Activated CD8-positive, alpha-beta memory T cell treated with anti-CD3 and anti-CD28 coated beads, Interleukin-2, amount 10 ng/mL, durations not matched to agents 7 days and 5 days (primary cell): ENCODE results near the gene MDN1. TPM values are rescaled to one million over a fixed set of nuclear protein-coding genes. Genes with fewer than 3 reads are reported as not detected.
A peak's percentile ranks its signal among the peaks of the same experiment; 100 is the strongest.

ENCODE experiments used
- ATAC-seq: fragments of 150-1000 bp; cut with Tn5 transposase; one replicate; pipeline ENCODE4 v1.10.0; 2021; ENCODE audit warnings: moderate library complexity
- CTCF ChIA-PET: fragments of 350-600 bp; sonication (Branson Sonifier 250); formaldehyde crosslinking; loops from one replicate; lab custom pipeline; 2021; ENCODE audit warnings: antibody characterized with exemption; lab: Charles Lee
- DNase-seq: peaks from one replicate; pipeline ENCODE4 v3.0.0-alpha.2; 2020
- H3K27ac Mint-ChIP-seq: one replicate; pipeline ENCODE4 v1.8.0; 2021; ENCODE audit warnings: mild to moderate bottlenecking, mixed read lengths
- H3K27me3 Mint-ChIP-seq: one replicate; pipeline ENCODE4 v1.8.0; 2021; ENCODE audit warnings: mixed read lengths
- H3K36me3 Mint-ChIP-seq: one replicate; pipeline ENCODE4 v1.8.0; 2021; ENCODE audit warnings: mild to moderate bottlenecking, mixed read lengths
- H3K4me1 Mint-ChIP-seq: one replicate; pipeline ENCODE4 v1.8.0; 2021; ENCODE audit warnings: mixed read lengths
- H3K4me3 Mint-ChIP-seq: one replicate; pipeline ENCODE4 v1.8.0; 2021; ENCODE audit warnings: mild to moderate bottlenecking, moderate library complexity, mixed read lengths
- H3K9me3 Mint-ChIP-seq: one replicate; pipeline ENCODE4 v1.8.0; 2022; ENCODE audit warnings: low read depth, mixed read lengths
- total RNA-seq, 2 experiments: library from RNA; stranded (reverse); gene quantifications; one replicate each; pipeline ENCODE4 v1.2.3, GENCODE V29; 2021

MDN1 gene
- total RNA-seq, 2 experiments from 2014 or later = 54.7 to 56.2 TPM

GRCh38 chr6:89612121-89612520 lies 207.5 kb downstream of the MDN1 start:
- Mint-ChIP-seq H3K4me3 (no peak overlapping the region), H3K9me3 (no peaks in the 10 kb centered on the region), H3K27me3 (no peaks in the 10 kb centered on the region)

GRCh38 chr6:89611666-89612065 lies 207.9 kb downstream of the MDN1 start:
- Mint-ChIP-seq H3K9me3 (no peaks in the 10 kb centered on the region), H3K27ac (no peak overlapping the region), H3K4me3 (no peak overlapping the region), H3K36me3 (no peaks in the 10 kb centered on the region), H3K27me3 (no peaks in the 10 kb centered on the region), H3K4me1 (peaks cover 22% of the 10 kb centered on the region)
- CTCF ChIA-PET = interaction anchor here (1.9 to 6.2 kb wide), 2 partner anchors 181 to 240 kb away, joined by 6 to 57 read pairs; partner anchors contain the start of gene ANKRD6
- no peak for DNase-seq
- ATAC-seq = no peak

More at GRCh38 chr6:89612121-89612520, 207.5 kb downstream of the MDN1 start:
- no peak overlapping the region for H3K27ac Mint-ChIP-seq
- ATAC-seq (no peak), DNase-seq (no peak)
- no peaks in the 10 kb centered on the region for H3K36me3 Mint-ChIP-seq
- CTCF ChIA-PET = interaction anchor here (1.1 to 6.2 kb wide), 3 partner anchors 143 to 240 kb away, joined by 3 to 57 read pairs (median 6); partner anchors contain the start of gene ANKRD6
- peaks cover 22% of the 10 kb centered on the region for H3K4me1 Mint-ChIP-seq

- no peaks in the 10 kb centered on the region for H3K27me3 Mint-ChIP-seq
- no peak overlapping the region for H3K4me3 Mint-ChIP-seq
- peaks cover 22% of the 10 kb centered on the region for H3K4me1 Mint-ChIP-seq
- no peaks in the 10 kb centered on the region for H3K9me3 Mint-ChIP-seq
- peak; percentile 83 for DNase-seq
- H3K27ac Mint-ChIP-seq = no peak overlapping the region
- no peaks in the 10 kb centered on the region for H3K36me3 Mint-ChIP-seq
- peak; percentile 88 for ATAC-seq
- CTCF ChIA-PET = interaction anchor here (0.6 to 6.2 kb wide), 16 partner anchors 11 to 246 kb away, joined by 3 to 57 read pairs (median 5); partner anchors contain the start of genes ANKRD6 and LYRM2
These were observed 209.4 kb downstream of the MDN1 start for GRCh38 chr6:89610149-89610642.

GRCh38 chr6:89605861-89606260 lies 213.7 kb downstream of the MDN1 start:
- peaks cover 8% of the 10 kb centered on the region for H3K4me1 Mint-ChIP-seq
- H3K27me3 Mint-ChIP-seq = no peaks in the 10 kb centered on the region
- no peaks in the 10 kb centered on the region for H3K9me3 Mint-ChIP-seq
- no peak overlapping the region for H3K27ac Mint-ChIP-seq
- H3K36me3 Mint-ChIP-seq = no peaks in the 10 kb centered on the region
- CTCF ChIA-PET = interaction anchor here (1.1 kb wide), 1 partner anchor 233 kb away, joined by 4 read pairs; no protein-coding TSS in a partner anchor
- no peak overlapping the region for H3K4me3 Mint-ChIP-seq
- no peak for DNase-seq
- ATAC-seq = no peak

- Mint-ChIP-seq H3K4me3 (no peak overlapping the region), H3K27me3 (no peaks in the 10 kb centered on the region), H3K4me1 (no peaks in the 10 kb centered on the region), H3K27ac (no peak overlapping the region), H3K36me3 (no peaks in the 10 kb centered on the region), H3K9me3 (no peaks in the 10 kb centered on the region)
- CTCF ChIA-PET = interaction anchor here (1.0 to 1.2 kb wide), 3 partner anchors 170 to 232 kb away, joined by 3 to 4 read pairs (median 3); no protein-coding TSS in a partner anchor
- DNase-seq (no peak), ATAC-seq (no peak)
These were observed 214.9 kb downstream of the MDN1 start for GRCh38 chr6:89604653-89605052.

- H3K36me3 Mint-ChIP-seq = peaks cover 1% of the 10 kb centered on the region
These were observed 217.4 kb downstream of the MDN1 start for GRCh38 chr6:89602166-89602565.

GRCh38 chr6:89599727-89600126 lies 219.9 kb downstream of the MDN1 start:
- H3K4me1 Mint-ChIP-seq = peaks cover 40% of the 10 kb centered on the region
- H3K27me3 Mint-ChIP-seq = no peaks in the 10 kb centered on the region
- H3K9me3 Mint-ChIP-seq = no peaks in the 10 kb centered on the region
- ATAC-seq (no peak), DNase-seq (no peak)
- peaks cover 5% of the 10 kb centered on the region for H3K36me3 Mint-ChIP-seq
- H3K27ac Mint-ChIP-seq = no peak overlapping the region
- CTCF ChIA-PET = interaction anchor here (1.3 to 2.5 kb wide), 3 partner anchors 10 to 168 kb away, joined by 3 to 15 read pairs (median 7); no protein-coding TSS in a partner anchor
- H3K4me3 Mint-ChIP-seq = no peak overlapping the region

More at GRCh38 chr6:89602166-89602565, 217.4 kb downstream of the MDN1 start:
- CTCF ChIA-PET = no interaction called here
- Mint-ChIP-seq H3K4me3 (no peak overlapping the region), H3K27ac (no peak overlapping the region), H3K4me1 (peaks cover 21% of the 10 kb centered on the region), H3K9me3 (no peaks in the 10 kb centered on the region), H3K27me3 (no peaks in the 10 kb centered on the region)
- DNase-seq = no peak
- ATAC-seq = no peak

- no peak for DNase-seq
- CTCF ChIA-PET = interaction anchor here (1.0 to 2.5 kb wide), 4 partner anchors 12 to 232 kb away, joined by 3 to 15 read pairs (median 9); partner anchors contain the start of gene ANKRD6
- H3K4me3 Mint-ChIP-seq = no peak overlapping the region
- H3K27me3 Mint-ChIP-seq = no peaks in the 10 kb centered on the region
- H3K9me3 Mint-ChIP-seq = no peaks in the 10 kb centered on the region
- peaks cover 40% of the 10 kb centered on the region for H3K4me1 Mint-ChIP-seq
- ATAC-seq = peak; percentile 18
- H3K27ac Mint-ChIP-seq = no peak overlapping the region
- H3K36me3 Mint-ChIP-seq = peaks cover 7% of the 10 kb centered on the region
These were observed 221.6 kb downstream of the MDN1 start for GRCh38 chr6:89597988-89598387.

GRCh38 chr6:89597372-89597771 lies 222.2 kb downstream of the MDN1 start:
- DNase-seq (no peak), ATAC-seq (no peak)
- no peaks in the 10 kb centered on the region for H3K9me3 Mint-ChIP-seq
- CTCF ChIA-PET = interaction anchor here (1.6 to 1.7 kb wide), 3 partner anchors 12 to 225 kb away, joined by 9 read pairs; partner anchors contain the start of gene ANKRD6
- peaks cover 7% of the 10 kb centered on the region for H3K36me3 Mint-ChIP-seq
- H3K27me3 Mint-ChIP-seq = no peaks in the 10 kb centered on the region
- H3K4me3 Mint-ChIP-seq = no peak overlapping the region
- H3K27ac Mint-ChIP-seq = peak overlapping the region; percentile 49
- peaks cover 40% of the 10 kb centered on the region for H3K4me1 Mint-ChIP-seq

GRCh38 chr6:89596484-89596883 lies 223.1 kb downstream of the MDN1 start:
- H3K27me3 Mint-ChIP-seq = no peaks in the 10 kb centered on the region
- ATAC-seq (peak; percentile 34), DNase-seq (no peak)
- H3K4me3 Mint-ChIP-seq = no peak overlapping the region
- peaks cover 7% of the 10 kb centered on the region for H3K36me3 Mint-ChIP-seq
- CTCF ChIA-PET = interaction anchor here (1.3 to 1.7 kb wide), 2 partner anchors 13 to 164 kb away, joined by 7 to 9 read pairs; no protein-coding TSS in a partner anchor
- no peaks in the 10 kb centered on the region for H3K9me3 Mint-ChIP-seq
- H3K4me1 Mint-ChIP-seq = peaks cover 40% of the 10 kb centered on the region
- peak overlapping the region; percentile 80 for H3K27ac Mint-ChIP-seq

GRCh38 chr6:89596056-89596455 lies 223.5 kb downstream of the MDN1 start:
- DNase-seq (peak; percentile 53), ATAC-seq (peak; percentile 65)
- CTCF ChIA-PET = interaction anchor here (1.3 to 1.7 kb wide), 2 partner anchors 13 to 164 kb away, joined by 7 to 9 read pairs; no protein-coding TSS in a partner anchor
- no peaks in the 10 kb centered on the region for H3K27me3 Mint-ChIP-seq
- peak overlapping the region; percentile 80 for H3K27ac Mint-ChIP-seq
- peaks cover 7% of the 10 kb centered on the region for H3K36me3 Mint-ChIP-seq
- H3K4me3 Mint-ChIP-seq = no peak overlapping the region
- H3K9me3 Mint-ChIP-seq = no peaks in the 10 kb centered on the region
- peaks cover 40% of the 10 kb centered on the region for H3K4me1 Mint-ChIP-seq
